HepG2 (cell line): ENCODE measurements around the gene SEMA6B. TPM values are rescaled to one million over a fixed set of nuclear protein-coding genes. Genes with fewer than 3 reads are reported as not detected.
A peak's percentile ranks its signal among the peaks of the same experiment; 100 is the strongest.

ENCODE experiments used
- ATAC-seq: fragments of 200-7000 bp; cut with Tn5 transposase; 3 replicates; pipeline ENCODE4 v1.9.1; 2020; ENCODE audit warnings: mild to moderate bottlenecking, moderate library complexity
- Bru-seq: library from RNA; stranded (reverse); fragments of 400-500 nt; gene quantifications from one replicate; lab custom pipeline; 2021; lab: Mats Ljungman, UMichigan
- BruChase-seq, 2 experiments: library from RNA; stranded (reverse); fragments of 400-500 nt; gene quantifications; one replicate each; lab custom pipeline; 2021; lab: Mats Ljungman, UMichigan
- BruUV-seq: library from RNA; stranded (reverse); fragments of 400-500 nt; replicated peaks from 2 replicates; lab custom pipeline; 2021; lab: Mats Ljungman, UMichigan
- CTCF ChIA-PET: fragments of 300-600 bp; formaldehyde crosslinking; extraction: SDS; loops from one replicate; lab custom pipeline; 2021; ENCODE audit warnings: low total read pairs, inconsistent platforms, low intra/inter-chr PET ratio; lab: Yijun Ruan, JAX
- POLR2A ChIA-PET: fragments of 350-600 bp; sonication (Branson Sonifier 250); formaldehyde crosslinking; loops from one replicate; lab custom pipeline; 2020; ENCODE audit warnings: antibody characterized with exemption, inconsistent platforms; lab: Yijun Ruan, JAX
- DNase-seq: peaks from one replicate; pipeline ENCODE4 v3.0.0-alpha.2; 2015; ENCODE audit warnings: low spot score
- FAIRE-seq: peaks from 3 replicates; lab custom pipeline; 2011; peaks lifted over from hg19 to GRCh38; lab: Jason Lieb, UNC
- H2AFZ ChIP-seq: one replicate; pipeline ENCODE4 v1.6.1; 2011; ENCODE audit warnings: low read length, inconsistent platforms
- H3K27ac ChIP-seq: fragments of 300-600 bp; 3 replicates; pipeline ENCODE4 v1.8.0; 2011; ENCODE audit warnings: mixed run types, mild to moderate bottlenecking, mixed read lengths, low read length, inconsistent platforms; ENCODE audit not compliant: insufficient read depth; ENCODE audit errors: extremely low read length
- H3K27me3 ChIP-seq, 2 experiments: fragments of 200-600 bp in 1 of 2; 2 replicates in 1 of 2; 3 replicates in 1 of 2; pipeline versions ENCODE4 v1.6.0 to v1.8.0; 2011; ENCODE audit warnings: low read length in 2 of 2, mild to moderate bottlenecking in 2 of 2, moderate library complexity in 2 of 2, inconsistent platforms in 1 of 2; ENCODE audit not compliant: insufficient read depth in 2 of 2, control insufficient read depth in 1 of 2
- H3K36me3 ChIP-seq, 2 experiments: fragments of 200-600 bp in 1 of 2; replicated peaks in 1 of 2; 2 replicates in 1 of 2; 3 replicates in 1 of 2; pipeline versions ENCODE4 v1.5.1 to v1.8.0; 2011; ENCODE audit warnings: low read length in 2 of 2, inconsistent platforms in 1 of 2; ENCODE audit not compliant: insufficient read depth in 2 of 2, control insufficient read depth in 1 of 2
- H3K4me1 ChIP-seq: 2 replicates; pipeline ENCODE4 v1.5.1; 2012; ENCODE audit warnings: low read length, inconsistent platforms; ENCODE audit not compliant: insufficient read depth
- H3K4me2 ChIP-seq: 2 replicates; pipeline ENCODE4 v1.6.0; 2011; ENCODE audit warnings: low read depth, low read length, inconsistent platforms
- H3K4me3 ChIP-seq, 3 experiments: fragments of 200-600 bp in 1 of 3; sonication (generic), shearing (Covaris generic) in 1 of 3; replicated peaks in 1 of 3; 2 replicates each; pipeline ENCODE4 v1.5.1; 2011 to 2016; ENCODE audit warnings: low read length in 3 of 3, inconsistent platforms in 2 of 3, low read depth in 2 of 3, mild to moderate bottlenecking in 2 of 3, control low read depth in 1 of 3, mixed read lengths in 1 of 3; ENCODE audit not compliant: insufficient read depth in 1 of 3
- H3K79me2 ChIP-seq: one replicate; pipeline ENCODE4 v1.6.1; 2011; ENCODE audit warnings: low read length, inconsistent platforms; ENCODE audit not compliant: insufficient read depth
- H3K9ac ChIP-seq: 2 replicates; pipeline ENCODE4 v1.6.0; 2011; ENCODE audit warnings: mild to moderate bottlenecking, low read depth, low read length, inconsistent platforms; ENCODE audit not compliant: insufficient read depth
- H3K9me3 ChIP-seq: 2 replicates; pipeline ENCODE4 v1.5.1; 2012; ENCODE audit warnings: mild to moderate bottlenecking, low read length
- H4K20me1 ChIP-seq: 2 replicates; pipeline ENCODE4 v1.6.0; 2011; ENCODE audit warnings: inconsistent platforms, mild to moderate bottlenecking, low read length, moderate library complexity; ENCODE audit not compliant: insufficient read depth
- AGO2 ChIP-seq: fragments of 200-400 bp; formaldehyde crosslinking; optimal IDR thresholded peaks from 2 replicates; pipeline ENCODE3; 2017; ENCODE audit warnings: mild to moderate bottlenecking, low read depth, low read length, moderate library complexity
- WGBS: methylation state at CpG from one replicate; pipeline ENCODE4 v1.1.6; 2017; ENCODE audit warnings: low lambda C conversion rate; 5-methylcytosine and 5-hydroxymethylcytosine counted together
- in situ Hi-C: cut with HindIII; loops from 2 replicates; pipeline ENCODE4 v1.10.0; 2017; ENCODE audit warnings: low pct_unique_long_range_greater_than_20kb; ENCODE audit not compliant: extremely low pct_ligation_motif_present
- intact Hi-C: fragments of 100-400 bp; cut with micrococcal nuclease; formaldehyde crosslinking; loops from one replicate; pipeline ENCODE4 v1.10.0; 2022; ENCODE audit not compliant: unreplicated experiment
- long read RNA-seq, 2 experiments: library from RNA in 1 of 2; library from polyadenylated mRNA in 1 of 2; stranded (forward) in 1 of 2; unstranded in 1 of 2; transcript quantifications; one replicate each; pipeline ENCODE4 v2.0.0, GENCODE V29; 2019 to 2022
- polyA minus RNA-seq, 3 experiments: library from RNA; depleted of rRNA, polyadenylated mRNA; stranded (reverse); fragments of >200 nt; gene quantifications; 2 replicates each; pipeline ENCODE4 v1.2.3, GENCODE V29; 2011; ENCODE audit warnings: low replicate concordance in 1 of 3
- polyA plus RNA-seq, 8 experiments: library from polyadenylated mRNA; depleted of rRNA in 3 of 8; stranded (reverse) in 7 of 8; unstranded in 1 of 8; fragments of >200 nt; fragmentation: Illumina TruSeq in 4 of 8; extraction: Trizol in 4 of 8; gene quantifications; 2 replicates each; pipeline versions ENCODE4 v1.2.1 to v1.2.3, GENCODE V29; 2011 to 2016; ENCODE audit warnings: low read depth in 4 of 8, missing spikeins in 1 of 8, mixed read lengths in 1 of 8; ENCODE audit not compliant: insufficient read depth in 1 of 8
- total RNA-seq, 5 experiments: library from RNA; depleted of rRNA; stranded (reverse); fragments of >200 nt; fragmentation: Illumina TruSeq; extraction: Trizol; gene quantifications; 2 replicates each; pipeline ENCODE4 v1.2.3, GENCODE V29; 2016; ENCODE audit warnings: low read depth in 1 of 5
- TF ChIP-seq, protein P1 (sequence below): sonication (generic); formaldehyde crosslinking; conservative IDR thresholded peaks from 2 replicates; pipeline ENCODE4 v1.5.0; 2020; ENCODE audit warnings: missing genetic modification reagents

SEMA6B gene, protein sequence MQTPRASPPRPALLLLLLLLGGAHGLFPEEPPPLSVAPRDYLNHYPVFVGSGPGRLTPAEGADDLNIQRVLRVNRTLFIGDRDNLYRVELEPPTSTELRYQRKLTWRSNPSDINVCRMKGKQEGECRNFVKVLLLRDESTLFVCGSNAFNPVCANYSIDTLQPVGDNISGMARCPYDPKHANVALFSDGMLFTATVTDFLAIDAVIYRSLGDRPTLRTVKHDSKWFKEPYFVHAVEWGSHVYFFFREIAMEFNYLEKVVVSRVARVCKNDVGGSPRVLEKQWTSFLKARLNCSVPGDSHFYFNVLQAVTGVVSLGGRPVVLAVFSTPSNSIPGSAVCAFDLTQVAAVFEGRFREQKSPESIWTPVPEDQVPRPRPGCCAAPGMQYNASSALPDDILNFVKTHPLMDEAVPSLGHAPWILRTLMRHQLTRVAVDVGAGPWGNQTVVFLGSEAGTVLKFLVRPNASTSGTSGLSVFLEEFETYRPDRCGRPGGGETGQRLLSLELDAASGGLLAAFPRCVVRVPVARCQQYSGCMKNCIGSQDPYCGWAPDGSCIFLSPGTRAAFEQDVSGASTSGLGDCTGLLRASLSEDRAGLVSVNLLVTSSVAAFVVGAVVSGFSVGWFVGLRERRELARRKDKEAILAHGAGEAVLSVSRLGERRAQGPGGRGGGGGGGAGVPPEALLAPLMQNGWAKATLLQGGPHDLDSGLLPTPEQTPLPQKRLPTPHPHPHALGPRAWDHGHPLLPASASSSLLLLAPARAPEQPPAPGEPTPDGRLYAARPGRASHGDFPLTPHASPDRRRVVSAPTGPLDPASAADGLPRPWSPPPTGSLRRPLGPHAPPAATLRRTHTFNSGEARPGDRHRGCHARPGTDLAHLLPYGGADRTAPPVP
- 37.0 and 67.1 TPM in 2 replicates for total RNA-seq (2016; rRNA removed; fragmentation: Illumina TruSeq; extraction: Trizol)
- 14.3 and 14.5 TPM in 2 replicates for total RNA-seq (2016; cell fraction: cytosol; rRNA removed; fragmentation: Illumina TruSeq; extraction: Trizol; ENCODE audit: low read depth)
- 29.9 and 68.6 TPM in 2 replicates for total RNA-seq (2016; cell fraction: insoluble cytoplasmic fraction; rRNA removed; fragmentation: Illumina TruSeq; extraction: Trizol)
- 59.5 and 62.2 TPM in 2 replicates for total RNA-seq (2016; cell fraction: membrane; rRNA removed; fragmentation: Illumina TruSeq; extraction: Trizol)
- total RNA-seq (2016; cell fraction: nucleus; rRNA removed; fragmentation: Illumina TruSeq; extraction: Trizol): 51.6 and 59.6 TPM in 2 replicates
- polyA plus RNA-seq (2011; rRNA removed): 45.5 and 56.2 TPM in 2 replicates
- polyA plus RNA-seq (2011; cell fraction: cytosol; rRNA removed): 55.1 and 78.1 TPM in 2 replicates
- 60.7 and 73.5 TPM in 2 replicates for polyA plus RNA-seq (2011; cell fraction: nucleus; rRNA removed)
- polyA plus RNA-seq (2012): 31.8 and 42.2 TPM in 2 replicates
- 17.9 and 18.2 TPM in 2 replicates for polyA plus RNA-seq (2016; cell fraction: cytosol; fragmentation: Illumina TruSeq; extraction: Trizol; ENCODE audit: low read depth)
- polyA plus RNA-seq (2016; cell fraction: insoluble cytoplasmic fraction; fragmentation: Illumina TruSeq; extraction: Trizol; ENCODE audit: low read depth): 55.9 and 71.2 TPM in 2 replicates
- 62.0 and 68.4 TPM in 2 replicates for polyA plus RNA-seq (2016; cell fraction: membrane; fragmentation: Illumina TruSeq; extraction: Trizol; ENCODE audit: low read depth)
- 120 and 123 TPM in 2 replicates for polyA plus RNA-seq (2016; cell fraction: nucleus; fragmentation: Illumina TruSeq; extraction: Trizol; ENCODE audit: insufficient read depth, low read depth)
- 0.23 and 250 TPM in 2 replicates for polyA minus RNA-seq (2011; rRNA and poly(A)+ RNA removed; ENCODE audit: low replicate concordance)
- 72.0 and 86.5 TPM in 2 replicates for polyA minus RNA-seq (2011; cell fraction: cytosol; rRNA and poly(A)+ RNA removed)
- 23.2 and 24.5 TPM in 2 replicates for polyA minus RNA-seq (2011; cell fraction: nucleus; rRNA and poly(A)+ RNA removed)
- percentile 62 among the genes with signal in this experiment for Bru-seq, nascent RNA
- BruChase-seq, experiment 1, labeled RNA remaining after a 6-hour chase: percentile 89 among the genes with signal in this experiment
- BruChase-seq, experiment 2, labeled RNA remaining after a 2-hour chase: percentile 80 among the genes with signal in this experiment
- long read RNA-seq, experiment 1, partial matches to known transcripts: 0 of 15 reads
- long read RNA-seq, experiment 1, other reads (novel, unspliced or antisense): 15 of 15 reads
- long read RNA-seq, experiment 2, partial matches to known transcripts: 76 of 297 reads
- long read RNA-seq, experiment 2, other reads (novel, unspliced or antisense): 221 of 297 reads

DNA sequence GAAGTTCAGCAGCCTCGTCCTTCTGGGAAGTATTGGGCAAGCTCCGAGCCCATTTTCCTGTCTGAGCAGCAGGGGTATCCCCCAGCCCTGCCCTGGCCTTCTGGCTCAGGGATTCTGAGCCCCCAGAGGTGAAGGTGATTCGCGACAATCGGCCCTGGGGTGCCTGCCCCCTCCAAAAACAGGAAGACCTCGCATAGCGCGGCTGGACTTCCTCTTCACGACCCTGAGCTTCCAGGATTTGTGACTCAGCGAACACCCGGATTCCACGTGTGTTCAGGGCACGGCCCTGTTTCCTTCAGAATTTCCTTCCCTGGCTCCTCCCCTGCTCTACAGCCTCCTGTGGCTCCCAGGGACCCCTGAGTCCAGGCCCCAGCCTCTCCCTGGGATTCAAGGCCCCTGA lies at the start of gene SEMA6B:
Gene SEMA6B (minus strand): TSS at position 116 of the 400 bp plus-strand sequence. CDS start 1,227 bp downstream, outside the sequence.
- H3K4me2 ChIP-seq: no peak within 1 kb of the TSS
- WGBS: 98% methylated on average over 13 of the region's 13 CpGs
- TF ChIP-seq, protein P1, sequence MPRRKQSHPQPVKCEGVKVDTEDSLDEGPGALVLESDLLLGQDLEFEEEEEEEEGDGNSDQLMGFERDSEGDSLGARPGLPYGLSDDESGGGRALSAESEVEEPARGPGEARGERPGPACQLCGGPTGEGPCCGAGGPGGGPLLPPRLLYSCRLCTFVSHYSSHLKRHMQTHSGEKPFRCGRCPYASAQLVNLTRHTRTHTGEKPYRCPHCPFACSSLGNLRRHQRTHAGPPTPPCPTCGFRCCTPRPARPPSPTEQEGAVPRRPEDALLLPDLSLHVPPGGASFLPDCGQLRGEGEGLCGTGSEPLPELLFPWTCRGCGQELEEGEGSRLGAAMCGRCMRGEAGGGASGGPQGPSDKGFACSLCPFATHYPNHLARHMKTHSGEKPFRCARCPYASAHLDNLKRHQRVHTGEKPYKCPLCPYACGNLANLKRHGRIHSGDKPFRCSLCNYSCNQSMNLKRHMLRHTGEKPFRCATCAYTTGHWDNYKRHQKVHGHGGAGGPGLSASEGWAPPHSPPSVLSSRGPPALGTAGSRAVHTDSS (CRISPR knock-in tag): no peak
- peak; percentile 20 for TF ChIP-seq AGO2
- peaks cover 9% of the 10 kb centered on the region; the same call in 1 of the 2 replicates for H4K20me1 ChIP-seq
- no peak for DNase-seq
- H3K4me3 ChIP-seq: no peak within 1 kb of the TSS
- no peaks in the 10 kb centered on the region for H3K27me3 ChIP-seq
- intact Hi-C loops (no loop called here), in situ Hi-C loops (no loop called here)
- peaks cover 13% of the 10 kb centered on the region for H3K79me2 ChIP-seq
- no peak for FAIRE-seq
- BruUV-seq: no TSS peak
- CTCF ChIA-PET: interaction anchor here (1.1 kb wide), 1 partner anchor 77 kb away, joined by 6 read pairs; no protein-coding TSS in a partner anchor
- H3K9me3 ChIP-seq: no peaks in the 10 kb centered on the region
- H2AFZ ChIP-seq: no peak within 1 kb of the TSS
- no peaks in the 10 kb centered on the region for H3K4me1 ChIP-seq
- ATAC-seq: no peak
- H3K9ac ChIP-seq: no peak within 1 kb of the TSS
- POLR2A ChIA-PET: no interaction called here
- H3K27ac ChIP-seq: no peak within 1 kb of the TSS
- H3K36me3 ChIP-seq: peaks cover 18 to 30% of the 10 kb centered on the region in 2 experiments
